GM18858 (cell line): ENCODE results near the gene DCANP1.

Experiments
- ATAC-seq: cut with Tn5 transposase; IDR thresholded peaks from one replicate; pipeline ENCODE4 v1.9.1; 2021; ENCODE audit not compliant: unreplicated experiment

DCANP1 gene

GRCh38 chr5:135458356-135458755 lies 11.2 kb upstream of the DCANP1 start:
- ATAC-seq = no peak

- peak; percentile 59 for ATAC-seq
Observed at GRCh38 chr5:135457424-135458071, 10.4 kb upstream of the DCANP1 start.

GRCh38 chr5:135456238-135457099 lies 9.3 kb upstream of the DCANP1 start:
- peak; percentile 64 for ATAC-seq

- no peak for ATAC-seq
Observed at GRCh38 chr5:135455876-135456237, 8.7 kb upstream of the DCANP1 start.

- ATAC-seq = no peak
Observed at GRCh38 chr5:135454946-135455345, 7.8 kb upstream of the DCANP1 start.

DNA sequence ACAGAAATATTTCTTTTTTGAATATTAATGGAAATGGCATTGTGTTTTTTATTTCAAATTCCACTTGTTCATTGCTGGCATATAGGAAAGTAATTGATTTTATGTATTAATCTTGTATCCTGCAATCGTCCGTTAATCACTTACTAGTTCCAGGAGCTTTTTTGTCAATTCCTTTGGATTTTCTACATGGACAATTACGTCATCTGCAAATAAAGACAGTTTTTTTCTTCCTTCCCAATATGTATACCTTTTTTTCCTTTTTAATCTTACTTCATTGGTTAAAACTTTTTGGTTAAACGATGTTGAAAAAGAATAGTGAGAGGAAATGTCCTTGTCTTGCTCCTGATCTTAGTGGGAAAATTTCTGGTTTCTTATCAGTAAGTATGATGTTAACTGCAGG lies 6.5 kb upstream of the DCANP1 start:
- no peak for ATAC-seq

GRCh38 chr5:135452321-135453030 lies 5.3 kb upstream of the DCANP1 start, which contains the start of gene TIFAB:
TSS of gene TIFAB (minus strand) at chr5:135452351. CDS start at chr5:135449939, 2,412 bp downstream.
- ATAC-seq = no peak

- no peak for ATAC-seq
Observed at GRCh38 chr5:135451581-135452320, 4.6 kb upstream of the DCANP1 start.

GRCh38 chr5:135450952-135451351 lies 3.8 kb upstream of the DCANP1 start:
- ATAC-seq = no peak

GRCh38 chr5:135450336-135450735 lies 3.2 kb upstream of the DCANP1 start:
- no peak for ATAC-seq

DNA sequence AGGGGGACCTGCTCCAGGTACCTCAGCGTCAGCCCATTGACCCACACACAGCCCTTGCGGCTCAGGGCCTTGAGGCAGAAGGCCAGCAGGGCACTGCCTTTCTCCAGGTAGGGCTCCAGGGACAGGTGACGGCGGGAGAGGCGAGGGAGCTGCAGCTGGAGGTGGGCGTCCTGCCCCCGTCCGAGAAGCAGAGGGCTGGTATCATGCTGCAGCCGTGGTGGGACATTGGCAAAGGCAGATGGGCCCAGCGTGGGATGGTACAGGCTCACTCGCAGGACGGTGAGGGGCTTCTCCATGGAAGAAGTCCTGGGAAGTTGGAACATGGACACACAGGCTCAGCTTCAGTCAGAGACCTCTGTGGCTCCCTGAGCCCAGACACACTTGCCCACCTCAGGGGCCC lies 2.5 kb upstream of the DCANP1 start:
- no peak for ATAC-seq

DNA sequence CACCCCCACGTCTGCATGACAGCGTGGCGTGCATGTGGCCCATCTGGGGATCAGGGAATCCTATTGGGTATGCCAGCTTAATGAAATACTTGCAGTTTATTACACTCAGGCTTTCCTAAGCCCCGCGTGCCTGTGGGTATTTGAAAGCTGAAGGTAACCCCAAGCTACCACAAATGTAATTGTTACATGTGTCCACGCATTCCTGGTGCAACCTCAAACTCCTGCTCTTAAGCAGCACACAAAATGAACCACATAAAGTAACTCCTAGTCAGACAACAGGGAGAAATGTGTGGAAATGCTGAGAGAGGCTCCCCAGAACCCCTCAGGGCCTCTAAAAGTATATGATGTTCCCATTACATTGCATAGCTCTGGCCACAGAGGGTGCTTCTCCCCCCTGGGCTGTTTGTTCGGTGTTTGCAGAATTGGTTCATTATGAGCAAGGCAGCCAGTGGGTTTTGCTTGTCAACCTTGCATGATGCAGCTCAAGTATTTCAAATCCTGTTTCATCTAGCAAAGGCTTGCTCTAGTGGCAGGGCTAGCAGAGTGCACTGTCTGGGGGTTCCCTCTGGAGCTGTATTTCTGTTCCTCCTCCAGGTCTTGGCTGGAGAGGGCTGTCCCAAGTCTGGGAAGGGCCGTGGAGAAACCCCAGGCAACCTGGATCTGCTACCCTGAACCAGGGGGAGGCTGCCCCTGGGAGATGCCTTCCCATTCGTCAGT lies 1.8 kb upstream of the DCANP1 start:
- no peak for ATAC-seq

- no peak for ATAC-seq
Observed at GRCh38 chr5:135448071-135448739, 1.1 kb upstream of the DCANP1 start.

GRCh38 chr5:135446615-135447014 lies 533 bp downstream of the DCANP1 start:
- ATAC-seq = no peak

DNA sequence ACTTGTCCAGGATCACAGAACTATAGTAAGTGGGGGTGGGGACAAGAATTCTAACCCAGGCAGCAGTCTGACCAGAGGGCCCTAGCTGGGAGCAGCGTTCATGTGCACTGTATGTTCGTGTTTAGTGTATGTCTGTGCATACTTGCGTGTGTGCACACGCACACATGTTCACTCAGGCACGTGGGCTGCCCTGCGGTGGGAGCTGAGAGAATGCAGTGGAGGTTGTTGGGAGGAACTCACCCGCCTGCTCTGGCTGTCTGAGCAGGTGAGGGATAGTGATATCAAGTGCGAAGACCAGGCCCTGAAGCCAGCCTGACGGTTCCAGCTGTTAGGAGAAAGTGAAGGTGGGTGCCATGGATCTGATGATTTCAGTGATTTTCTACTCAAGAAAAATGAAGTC lies 942 bp downstream of the DCANP1 start:
- no peak for ATAC-seq

DNA sequence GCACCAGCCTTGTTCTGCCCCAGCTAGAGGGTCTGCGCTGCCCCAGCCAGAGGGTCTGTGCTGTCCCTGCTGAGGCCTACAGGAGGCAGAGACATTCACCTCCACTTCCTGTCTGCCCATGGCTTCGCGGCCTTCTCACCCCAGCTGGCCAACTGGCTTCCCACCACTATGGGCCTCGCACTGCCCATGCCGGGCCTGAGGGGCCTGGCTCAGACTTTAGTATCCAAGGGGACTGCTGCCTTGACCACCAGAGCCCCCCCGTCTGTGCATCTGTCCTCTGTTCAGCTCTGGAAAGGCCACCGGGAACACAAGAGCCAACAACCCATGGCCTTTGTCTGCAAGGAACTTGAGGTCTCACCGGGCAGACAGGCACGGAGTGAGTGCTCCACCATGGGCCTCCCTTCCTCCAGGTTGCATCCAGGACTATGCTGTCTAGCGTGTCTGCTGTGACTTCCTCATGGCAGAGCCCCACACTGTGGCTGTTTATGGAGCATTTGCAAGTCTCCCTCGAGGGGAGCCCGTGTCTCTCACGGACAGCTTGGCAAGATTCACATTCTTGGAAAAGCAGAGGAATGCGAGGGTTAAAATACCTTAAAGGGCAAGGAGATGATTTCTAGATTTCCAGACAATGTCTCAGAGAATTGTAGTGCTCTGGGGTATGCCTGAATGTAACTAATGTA lies 1.7 kb downstream of the DCANP1 start:
- no peak for ATAC-seq

- no peak for ATAC-seq
Observed at GRCh38 chr5:135444881-135445280, 2.3 kb downstream of the DCANP1 start.

GRCh38 chr5:135444360-135444759 lies 2.8 kb downstream of the DCANP1 start:
- ATAC-seq = no peak
